ENCODE results near the gene TCP11L2.

TCP11L2 gene

GRCh38 chr12:106288494-106289195, 13.9 kb upstream of the TCP11L2 start:
- in situ Hi-C loops (cut with HindIII; ENCODE audit: low sequenced_read_pairs): no loop called here

GRCh38 chr12:106289196-106289681, 13.3 kb upstream of the TCP11L2 start:
- no peak for TF ChIP-seq CTCF (IDR thresholded peaks at IDR 0.05; ENCODE audit: low read depth, low read length)
- DNase-seq (ENCODE audit: low read depth, low spot score): no peak
- H3K4me3 ChIP-seq (ENCODE audit: low read depth, low read length): no peak overlapping the region
- in situ Hi-C loops (cut with HindIII; ENCODE audit: low sequenced_read_pairs): no loop called here

More at GRCh38 chr12:106288494-106289195, 13.9 kb upstream of the TCP11L2 start:
- TF ChIP-seq CTCF (IDR thresholded peaks at IDR 0.05; ENCODE audit: low read depth, low read length): no peak
- no peak overlapping the region for H3K4me3 ChIP-seq (ENCODE audit: low read depth, low read length)
- peak; percentile 92 for DNase-seq (ENCODE audit: low read depth, low spot score)

- in situ Hi-C loops (cut with HindIII; ENCODE audit: low sequenced_read_pairs): no loop called here
- H3K4me3 ChIP-seq (ENCODE audit: low read depth, low read length): no peak overlapping the region
- no peak for DNase-seq (ENCODE audit: low read depth, low spot score)
- TF ChIP-seq CTCF (IDR thresholded peaks at IDR 0.05; ENCODE audit: low read depth, low read length): no peak
Measured at GRCh38 chr12:106290666-106291065, 11.9 kb upstream of the TCP11L2 start.

- no peak for DNase-seq (ENCODE audit: low read depth, low spot score)
- in situ Hi-C loops (cut with HindIII; ENCODE audit: low sequenced_read_pairs): no loop called here
- no peak for TF ChIP-seq CTCF (IDR thresholded peaks at IDR 0.05; ENCODE audit: low read depth, low read length)
- H3K4me3 ChIP-seq (ENCODE audit: low read depth, low read length): no peak overlapping the region
Measured at GRCh38 chr12:106291342-106291741, 11.2 kb upstream of the TCP11L2 start.

GRCh38 chr12:106292339-106292738, 10.2 kb upstream of the TCP11L2 start:
- DNase-seq (ENCODE audit: low read depth, low spot score): no peak
- no peak for TF ChIP-seq CTCF (IDR thresholded peaks at IDR 0.05; ENCODE audit: low read depth, low read length)
- H3K4me3 ChIP-seq (ENCODE audit: low read depth, low read length): no peak overlapping the region
- in situ Hi-C loops (cut with HindIII; ENCODE audit: low sequenced_read_pairs): no loop called here

GRCh38 chr12:106296179-106296877, 6.2 kb upstream of the TCP11L2 start:
- TF ChIP-seq CTCF (IDR thresholded peaks at IDR 0.05; ENCODE audit: low read depth, low read length): no peak
- in situ Hi-C loops (cut with HindIII; ENCODE audit: low sequenced_read_pairs): no loop called here
- peak; percentile 71 for DNase-seq (ENCODE audit: low read depth, low spot score)
- H3K4me3 ChIP-seq (ENCODE audit: low read depth, low read length): no peak overlapping the region
